Fibroblast of the aortic adventitia (primary cell): ENCODE results near the gene XYLT1. TPM values are rescaled to one million over a fixed set of nuclear protein-coding genes. Genes with fewer than 3 reads are reported as not detected.

Experiments
- DNase-seq: peaks from one replicate; pipeline ENCODE4 v3.0.0-alpha.2; 2010; ENCODE audit warnings: low read depth
- H3K4me3 ChIP-seq: 2 replicates; pipeline ENCODE4 v1.5.1; 2011; ENCODE audit warnings: low read depth, mild to moderate bottlenecking, control low read depth, low read length, moderate library complexity
- CTCF ChIP-seq: IDR thresholded peaks from 2 replicates; pipeline ENCODE4 v1.5.1; 2011; ENCODE audit warnings: mild to moderate bottlenecking, low read length, control low read depth, inconsistent platforms; ENCODE audit not compliant: insufficient read depth
- total RNA-seq: library from RNA; depleted of rRNA; stranded (reverse); fragments of >200 nt; gene quantifications from 2 replicates; pipeline ENCODE4 v1.2.3, GENCODE V29; 2012; ENCODE audit warnings: low replicate concordance

XYLT1 gene
- total RNA-seq, 1 donor: 32.7 TPM

DNA sequence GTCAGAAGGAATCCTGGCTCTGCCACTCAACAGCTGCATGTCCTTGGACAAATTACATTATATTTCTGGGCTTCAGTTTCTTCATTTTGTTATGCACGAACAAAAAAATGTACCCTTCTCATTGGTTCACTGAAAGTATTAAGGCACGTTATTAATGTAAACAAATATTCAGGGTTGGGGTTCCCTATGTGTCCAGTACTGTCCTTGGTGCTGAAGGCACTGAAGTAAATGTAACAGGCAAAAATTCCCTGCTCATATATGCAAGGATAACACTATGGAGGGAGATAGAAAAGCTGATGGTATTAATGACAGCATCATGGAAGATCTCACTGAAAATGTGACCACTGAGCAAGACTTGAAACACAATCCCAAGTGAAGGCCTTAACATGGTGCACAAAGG lies 386.6 kb downstream of the XYLT1 start:
- no peak for TF ChIP-seq CTCF
- DNase-seq: no peak
- H3K4me3 ChIP-seq: no peak overlapping the region

DNA sequence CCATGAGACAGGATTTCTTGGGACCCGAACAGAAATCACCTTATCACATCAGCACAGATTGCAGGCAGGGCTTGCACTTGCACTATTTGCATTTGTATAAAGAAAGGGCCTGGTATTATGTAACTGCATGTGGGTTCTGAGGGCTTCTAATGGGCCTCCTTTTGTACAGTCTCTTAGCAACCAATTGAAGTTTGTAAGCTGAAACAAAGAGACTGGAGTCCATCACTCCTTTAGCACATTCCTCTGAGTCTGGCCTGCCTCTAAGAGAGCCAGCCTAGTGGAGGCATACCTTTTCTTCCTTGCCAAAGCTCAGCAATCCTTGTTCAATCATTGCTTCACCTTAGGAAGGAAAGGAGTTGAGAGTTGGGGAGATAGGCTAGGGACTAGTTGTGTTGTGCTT lies 387.1 kb downstream of the XYLT1 start:
- no peak for DNase-seq
- H3K4me3 ChIP-seq: no peak overlapping the region
- no peak for TF ChIP-seq CTCF

GRCh38 chr16:17082095-17082882 lies 388.5 kb downstream of the XYLT1 start:
- no peak overlapping the region for H3K4me3 ChIP-seq
- DNase-seq: no peak
- TF ChIP-seq CTCF: no peak

DNA sequence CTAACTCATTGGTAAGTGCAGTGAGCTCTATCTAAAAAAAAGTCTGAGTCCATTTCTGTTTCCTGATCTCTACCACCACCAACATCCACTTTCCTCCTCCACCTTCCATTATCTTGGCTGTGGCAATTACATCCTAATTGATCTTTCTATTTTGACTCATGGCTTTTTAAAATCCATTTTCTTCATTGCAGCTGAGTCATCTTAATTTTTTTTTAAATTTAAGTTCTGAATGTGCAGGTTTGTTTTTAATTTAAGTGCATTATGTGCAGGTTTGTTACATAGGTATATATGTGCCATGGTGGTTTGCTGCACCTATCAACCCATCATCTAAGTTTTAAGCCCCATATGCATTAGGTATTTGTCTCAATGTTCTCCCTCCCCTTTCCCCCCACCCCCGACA lies 390.7 kb downstream of the XYLT1 start:
- DNase-seq: no peak
- no peak for TF ChIP-seq CTCF
- H3K4me3 ChIP-seq: no peak overlapping the region

GRCh38 chr16:17078931-17079631 lies 391.7 kb downstream of the XYLT1 start:
- no peak for DNase-seq
- no peak for TF ChIP-seq CTCF
- H3K4me3 ChIP-seq: no peak overlapping the region

GRCh38 chr16:17076818-17077498 lies 393.8 kb downstream of the XYLT1 start:
- no peak overlapping the region for H3K4me3 ChIP-seq
- no peak for DNase-seq
- TF ChIP-seq CTCF: no peak
